HG03066 (cell line): Measurements from ENCODE around the gene DHX57.
A peak's percentile ranks its signal among the peaks of the same experiment; 100 is the strongest.
"Not testable (repeated sequence)": the region's sequence is repeated elsewhere in the genome, so short reads cannot be mapped to it uniquely, and the experiment has no call there.

ENCODE experiments used
- ATAC-seq: cut with Tn5 transposase; IDR thresholded peaks from one replicate; pipeline ENCODE4 v1.9.1; 2021; ENCODE audit warnings: low read depth; ENCODE audit not compliant: unreplicated experiment

The DHX57 gene

GRCh38 chr2:38755891-38756290, 119.8 kb downstream of the DHX57 start:
- not testable (repeated sequence) for ATAC-seq

- no peak for ATAC-seq
These were observed 121.2 kb downstream of the DHX57 start for GRCh38 chr2:38754506-38754905.

DNA sequence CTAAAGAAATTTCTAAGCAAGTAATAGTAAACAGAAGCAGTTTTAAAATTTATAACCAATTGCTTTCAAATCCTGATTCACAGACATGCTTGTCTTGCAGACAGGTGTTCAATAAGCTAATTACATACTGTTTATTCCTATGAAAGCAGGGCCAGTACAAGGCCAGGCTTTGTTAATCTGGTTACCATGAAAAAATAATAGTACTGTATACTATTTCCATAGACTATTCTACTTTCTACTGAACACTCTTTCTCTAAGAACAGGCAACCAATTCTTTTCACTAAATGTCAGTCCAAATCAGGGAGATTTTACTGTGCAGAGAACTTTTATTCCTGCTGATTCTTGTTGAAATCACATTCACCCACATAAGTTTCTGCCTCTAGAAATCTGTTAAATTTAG, 121.7 kb downstream of the DHX57 start:
- no peak for ATAC-seq

DNA sequence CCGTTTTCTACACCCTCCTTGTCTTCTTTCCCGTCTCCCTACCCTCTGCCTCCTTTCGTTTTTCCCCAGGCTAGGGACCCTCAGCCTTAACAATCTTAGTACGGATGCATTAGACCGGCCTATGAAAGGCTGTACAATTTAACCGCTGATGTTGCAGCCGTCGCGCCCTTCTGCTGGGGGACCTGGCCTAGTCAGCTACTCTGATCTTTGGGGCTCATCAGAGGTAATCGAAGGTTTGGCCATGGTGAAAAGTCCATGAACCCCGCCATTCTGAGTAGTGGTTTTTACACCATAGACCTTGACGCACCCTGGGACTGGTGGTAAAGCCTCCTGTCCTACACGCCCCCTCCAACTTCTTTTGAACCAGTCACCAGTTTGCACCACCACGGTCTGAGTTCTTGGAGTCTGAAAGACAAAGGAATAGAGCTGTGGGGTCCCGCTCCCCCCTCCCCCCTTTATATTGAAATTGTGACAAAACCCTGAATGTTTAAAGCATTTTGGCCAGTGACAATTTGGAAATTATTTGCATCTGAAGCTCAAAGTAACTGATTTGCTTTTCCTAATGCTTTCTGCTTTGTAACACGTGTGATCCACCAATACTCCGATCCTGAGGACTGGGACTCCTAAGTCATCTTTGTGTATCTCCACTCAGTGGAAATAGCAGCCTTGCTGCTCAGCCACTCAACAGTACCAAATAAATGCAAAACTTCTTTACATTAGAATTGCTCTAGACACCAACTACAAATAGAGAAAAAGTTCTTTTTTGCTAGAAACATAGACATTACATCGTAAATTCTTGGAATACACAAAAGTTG, 123.9 kb downstream of the DHX57 start:
- no peak for ATAC-seq

- ATAC-seq, result peak; percentile 73
These were observed 124.7 kb downstream of the DHX57 start, which contains the start of gene SRSF7 for GRCh38 chr2:38750891-38751595. Gene SRSF7, minus strand, starts transcription at chr2:38751361. Its CDS starts 105 bp downstream, at chr2:38751256.

- ATAC-seq, result no peak
These were observed 125.5 kb downstream of the DHX57 start for GRCh38 chr2:38750011-38750890.

DNA sequence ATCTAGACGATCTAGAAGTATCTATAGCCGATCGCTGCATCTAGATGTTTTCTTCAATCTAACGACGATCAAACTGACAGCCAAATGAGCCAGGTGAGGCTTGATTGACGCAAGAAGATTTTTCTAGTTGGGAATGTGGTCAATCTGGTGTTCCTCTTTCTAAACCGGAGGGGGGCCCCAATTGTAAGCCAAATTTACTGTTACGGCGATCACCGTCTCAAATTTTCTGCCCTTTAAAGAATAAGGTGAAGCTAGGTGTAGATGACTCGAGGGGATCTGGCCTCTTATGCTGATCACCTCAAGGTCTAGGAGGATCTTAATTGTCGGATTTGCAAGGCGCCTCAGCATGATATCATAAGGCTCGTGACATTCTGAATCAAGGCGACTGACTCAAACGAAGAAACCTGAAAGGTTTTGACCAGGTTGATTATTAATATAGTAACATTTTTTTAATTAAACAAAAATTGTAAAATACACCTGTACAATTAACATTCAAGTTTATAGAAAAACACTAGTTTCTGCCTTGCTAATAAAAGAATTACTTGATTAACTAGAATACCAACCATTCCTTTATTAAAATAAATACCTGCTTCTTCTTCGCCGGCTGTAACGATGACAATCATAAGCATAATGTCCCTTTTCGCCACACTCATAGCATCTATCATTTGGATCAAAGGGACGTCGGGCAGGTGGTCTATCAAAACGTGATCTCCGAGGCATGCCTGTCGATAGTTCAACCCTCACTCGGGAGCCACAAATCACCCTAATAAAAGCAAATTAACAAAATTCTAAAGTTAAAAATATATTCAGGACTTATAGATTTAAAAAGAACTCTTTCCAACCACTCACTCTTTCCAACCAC, 126.6 kb downstream of the DHX57 start:
- no peak for ATAC-seq

DNA sequence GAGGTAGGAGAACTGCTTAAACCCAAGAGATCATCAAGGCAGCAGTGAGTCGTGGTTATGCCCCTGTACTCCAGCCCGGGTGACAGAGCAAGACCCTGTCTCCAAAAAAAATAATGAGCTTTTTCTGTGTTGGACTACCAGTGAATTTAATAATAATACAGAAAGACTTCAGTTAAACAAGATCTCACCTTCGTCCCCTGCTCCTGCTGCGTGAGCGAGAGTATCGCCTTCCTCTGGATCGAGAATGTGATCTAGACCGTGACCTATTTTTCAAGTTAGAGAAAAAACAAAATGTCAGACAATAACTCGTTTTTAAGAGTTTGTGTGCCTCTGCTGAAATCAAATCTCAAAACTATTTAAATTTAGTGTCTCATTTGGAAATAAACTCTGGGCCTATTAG, 127.3 kb downstream of the DHX57 start:
- no peak for ATAC-seq

DNA sequence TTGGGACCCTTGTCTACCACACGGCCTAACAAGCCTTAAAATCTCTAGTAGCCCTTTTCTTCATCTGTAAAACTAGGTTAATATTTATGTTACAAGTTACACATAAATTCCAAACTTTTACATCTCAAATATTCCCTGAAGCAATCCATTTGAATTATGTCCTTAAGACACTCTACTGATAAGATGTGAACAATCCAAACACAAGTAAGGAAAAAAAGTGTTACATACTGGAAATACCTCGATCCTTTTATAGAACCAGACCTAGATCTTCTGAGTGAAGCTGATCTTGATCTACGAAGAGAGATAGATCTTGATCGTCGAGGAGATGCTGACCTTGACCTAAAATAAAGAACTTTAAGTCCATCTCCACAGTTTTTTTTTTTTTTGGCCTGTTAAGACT, 127.9 kb downstream of the DHX57 start:
- no peak for ATAC-seq
